ENCODE data around the gene PAIP2. TPM values are rescaled to one million over a fixed set of nuclear protein-coding genes. Genes with fewer than 3 reads are reported as not detected.

PAIP2 gene
- total RNA-seq, 4 donors from 2014 or later: 84.3 to 124 (median 87.2) TPM

DNA sequence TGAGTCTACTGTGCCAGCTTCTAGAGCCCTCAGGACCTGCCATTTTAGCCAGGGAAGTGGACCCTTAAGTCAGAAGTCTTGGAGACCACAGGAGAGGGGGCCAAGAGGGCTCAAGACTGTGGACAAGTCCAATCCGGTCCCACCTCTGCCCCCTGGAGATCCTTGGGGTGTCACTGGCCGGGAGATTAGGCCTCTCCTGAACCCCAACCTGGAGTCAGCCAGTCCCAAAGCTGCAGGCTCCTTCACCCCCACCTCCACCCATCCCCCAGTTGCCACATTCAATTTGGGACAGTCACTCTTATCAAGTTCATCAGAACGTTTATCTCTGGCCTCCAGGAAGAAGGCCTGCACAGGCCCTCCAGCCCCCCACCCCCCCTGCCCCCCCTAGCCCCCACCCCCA, 41.2 kb downstream of the PAIP2 start:
- TF ChIP-seq, protein P1, sequence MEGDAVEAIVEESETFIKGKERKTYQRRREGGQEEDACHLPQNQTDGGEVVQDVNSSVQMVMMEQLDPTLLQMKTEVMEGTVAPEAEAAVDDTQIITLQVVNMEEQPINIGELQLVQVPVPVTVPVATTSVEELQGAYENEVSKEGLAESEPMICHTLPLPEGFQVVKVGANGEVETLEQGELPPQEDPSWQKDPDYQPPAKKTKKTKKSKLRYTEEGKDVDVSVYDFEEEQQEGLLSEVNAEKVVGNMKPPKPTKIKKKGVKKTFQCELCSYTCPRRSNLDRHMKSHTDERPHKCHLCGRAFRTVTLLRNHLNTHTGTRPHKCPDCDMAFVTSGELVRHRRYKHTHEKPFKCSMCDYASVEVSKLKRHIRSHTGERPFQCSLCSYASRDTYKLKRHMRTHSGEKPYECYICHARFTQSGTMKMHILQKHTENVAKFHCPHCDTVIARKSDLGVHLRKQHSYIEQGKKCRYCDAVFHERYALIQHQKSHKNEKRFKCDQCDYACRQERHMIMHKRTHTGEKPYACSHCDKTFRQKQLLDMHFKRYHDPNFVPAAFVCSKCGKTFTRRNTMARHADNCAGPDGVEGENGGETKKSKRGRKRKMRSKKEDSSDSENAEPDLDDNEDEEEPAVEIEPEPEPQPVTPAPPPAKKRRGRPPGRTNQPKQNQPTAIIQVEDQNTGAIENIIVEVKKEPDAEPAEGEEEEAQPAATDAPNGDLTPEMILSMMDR (IDR thresholded peaks at IDR 0.05; ENCODE audit: low read depth): no peak

DNA sequence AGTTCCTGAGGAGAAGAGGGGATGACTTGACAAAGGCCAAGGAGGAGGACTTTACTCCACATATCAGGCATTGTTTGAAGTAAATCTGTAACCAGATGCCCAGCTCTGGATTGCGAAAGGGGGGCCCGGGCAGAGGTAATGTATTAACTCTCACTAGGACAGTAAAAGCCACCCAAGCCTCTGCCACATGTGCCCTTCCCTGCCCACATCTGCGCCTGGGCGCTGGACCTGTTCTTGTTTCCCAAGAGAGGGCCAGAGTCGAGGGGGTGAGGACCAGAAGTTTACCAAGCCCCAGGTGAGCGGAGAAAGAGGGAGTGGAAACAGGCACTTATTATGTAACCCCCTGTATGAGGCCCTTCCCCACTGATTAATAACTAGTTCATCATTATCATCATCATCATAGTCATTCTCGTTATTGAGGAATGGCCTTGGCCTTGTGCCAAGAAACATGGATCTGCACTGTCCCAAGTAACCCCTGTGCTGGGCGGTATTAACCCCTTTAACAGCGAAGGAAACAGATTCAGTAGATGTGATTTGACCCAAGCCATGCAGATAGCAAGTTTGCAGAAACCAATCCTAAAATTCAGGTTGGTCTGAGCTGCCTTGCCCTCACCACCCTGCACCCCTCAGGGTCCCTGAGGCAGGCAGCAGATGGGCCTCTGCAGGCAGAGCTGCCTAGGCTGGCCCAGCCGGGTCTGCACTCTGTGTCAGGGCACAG, 41.8 kb downstream of the PAIP2 start, which contains the start of gene SLC23A1:
Gene SLC23A1 (minus strand): TSS at position 23 of the 718 bp plus-strand sequence. CDS start 44 bp downstream, outside the sequence.
- TF ChIP-seq, protein P1 (IDR thresholded peaks at IDR 0.05; ENCODE audit: low read depth): no peak

DNA sequence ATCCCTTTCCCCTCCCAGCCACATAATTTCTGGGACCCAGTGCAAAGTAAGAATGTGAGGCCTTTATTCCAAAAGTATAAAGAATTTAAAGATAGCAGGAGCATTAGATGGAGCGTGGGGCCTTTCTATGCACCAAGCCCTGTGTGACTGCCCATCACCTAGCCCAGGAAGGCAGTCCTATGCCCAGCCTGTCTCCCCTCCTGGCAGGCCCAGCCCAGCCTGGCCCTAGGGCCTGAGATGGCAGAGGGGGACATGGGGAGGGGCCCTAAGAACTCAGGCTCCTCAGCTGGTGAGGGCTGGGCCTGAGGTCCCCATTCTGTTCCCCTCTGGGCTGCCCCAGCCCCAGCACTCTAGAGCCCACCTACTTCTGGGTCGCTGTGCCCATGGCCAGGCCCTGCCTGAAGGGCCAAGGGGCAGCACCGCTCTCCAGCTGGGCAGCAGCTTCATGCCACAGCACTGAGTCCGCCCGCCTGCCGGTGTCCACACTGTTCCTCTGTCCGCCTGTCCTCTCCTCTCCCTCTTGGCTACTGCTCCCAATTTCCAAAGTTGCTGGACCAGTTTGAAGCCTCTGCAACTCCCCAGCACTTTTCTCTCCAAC, 42.4 kb downstream of the PAIP2 start:
- TF ChIP-seq, protein P1 (IDR thresholded peaks at IDR 0.05; ENCODE audit: low read depth): no peak

DNA sequence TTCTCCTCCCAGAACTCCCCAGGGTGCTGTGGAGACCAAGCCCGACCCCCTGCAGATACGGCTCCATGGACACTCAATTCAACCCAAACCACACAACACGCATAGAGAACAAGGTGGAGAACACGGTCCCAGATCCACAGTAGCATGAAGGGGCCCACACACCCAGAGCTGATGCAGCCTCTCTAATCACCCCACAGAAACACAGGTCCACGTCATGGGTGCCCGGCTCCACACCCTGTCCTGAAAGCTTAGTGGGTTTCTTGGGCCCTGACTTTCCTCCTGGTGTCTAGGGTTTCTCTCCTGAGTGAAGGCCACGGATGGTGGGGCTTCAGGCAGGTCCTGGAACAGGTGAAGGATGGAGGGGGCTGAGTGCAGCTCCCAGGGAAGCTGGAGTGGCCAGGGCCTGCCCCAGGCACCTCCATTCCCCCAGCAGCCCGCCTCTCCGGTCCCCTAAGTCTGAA, 43.0 kb downstream of the PAIP2 start:
- TF ChIP-seq, protein P1 (IDR thresholded peaks at IDR 0.05; ENCODE audit: low read depth): no peak

DNA sequence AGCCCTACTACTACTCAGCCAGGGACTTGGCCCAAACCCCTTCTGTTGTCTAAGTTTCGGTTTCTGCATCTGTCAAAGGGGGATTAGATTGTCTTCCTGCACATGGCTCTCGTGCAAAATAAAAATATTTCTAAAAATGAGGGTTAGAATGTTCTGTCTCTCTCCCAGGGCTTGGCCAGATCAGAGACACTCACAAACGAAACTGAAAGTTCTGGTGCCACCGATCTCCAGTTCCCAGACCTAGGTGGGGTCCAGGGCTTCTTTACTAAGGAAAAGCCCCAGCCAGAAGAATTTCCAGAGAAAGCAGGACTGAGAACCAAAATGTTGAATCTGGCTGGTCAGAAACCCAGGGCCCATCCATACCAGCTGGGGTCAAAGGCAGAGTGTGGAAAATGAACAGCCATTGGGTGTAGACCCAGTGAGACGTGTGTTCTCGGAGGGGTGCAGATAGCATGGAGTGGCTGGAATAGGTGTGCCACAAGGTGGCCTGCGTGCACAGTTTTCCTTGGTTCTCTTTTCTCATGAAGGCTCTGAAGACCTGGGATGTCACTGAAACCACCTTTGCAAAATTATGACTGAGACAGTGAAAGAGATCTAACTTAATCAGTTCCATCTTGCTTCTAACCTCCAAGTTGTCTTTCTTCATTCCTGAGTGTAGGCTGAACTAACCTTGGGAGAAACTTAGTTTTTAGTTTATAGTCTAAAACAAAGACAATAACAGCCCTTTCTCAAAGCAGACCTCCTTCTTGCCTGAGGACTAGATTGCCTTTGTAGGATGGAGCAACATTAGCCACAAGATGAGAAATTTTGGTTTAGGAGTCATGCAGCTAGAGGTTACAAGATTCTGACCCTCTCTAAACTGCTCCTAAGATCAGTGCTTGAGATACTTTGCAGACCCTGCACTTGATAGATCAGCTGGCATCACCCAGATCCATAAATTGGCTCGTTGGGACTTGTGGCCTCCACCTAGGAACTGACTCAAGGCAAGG, 43.7 kb downstream of the PAIP2 start:
- TF ChIP-seq, protein P1 (IDR thresholded peaks at IDR 0.05; ENCODE audit: low read depth): no peak

DNA sequence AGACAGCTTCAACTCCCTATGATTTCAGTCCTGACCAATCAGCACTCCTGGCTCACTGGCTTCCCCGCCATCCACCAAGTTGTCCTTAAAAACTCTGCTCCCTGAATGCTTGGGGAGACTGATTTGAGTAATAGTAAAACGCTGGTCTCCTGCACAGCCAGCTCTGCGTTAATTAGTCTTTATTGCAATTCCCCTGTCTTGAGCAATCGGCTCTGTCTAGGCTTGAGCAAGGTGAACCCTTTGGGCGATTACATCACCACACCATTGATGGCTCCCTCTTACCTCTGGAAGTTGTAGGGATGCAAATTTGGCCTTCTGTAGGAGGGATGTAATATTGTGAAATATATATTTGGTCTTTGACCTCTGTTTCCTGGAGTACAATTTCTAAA, 44.4 kb downstream of the PAIP2 start:
- TF ChIP-seq, protein P1 (IDR thresholded peaks at IDR 0.05; ENCODE audit: low read depth): no peak

All from subcutaneous adipose tissue (tissue), 4 donors.